Measurements from ENCODE around the gene MCRS1. TPM values are rescaled to one million over a fixed set of nuclear protein-coding genes. Genes with fewer than 3 reads are reported as not detected.
A peak's percentile ranks its signal among the peaks of the same experiment; 100 is the strongest.
"Not testable (repeated sequence)": the region's sequence is repeated elsewhere in the genome, so short reads cannot be mapped to it uniquely, and the experiment has no call there.

MCRS1 gene
- total RNA-seq, 8 experiments from 2014 or later: 30.4 to 72.3 (median 47.0) TPM

DNA sequence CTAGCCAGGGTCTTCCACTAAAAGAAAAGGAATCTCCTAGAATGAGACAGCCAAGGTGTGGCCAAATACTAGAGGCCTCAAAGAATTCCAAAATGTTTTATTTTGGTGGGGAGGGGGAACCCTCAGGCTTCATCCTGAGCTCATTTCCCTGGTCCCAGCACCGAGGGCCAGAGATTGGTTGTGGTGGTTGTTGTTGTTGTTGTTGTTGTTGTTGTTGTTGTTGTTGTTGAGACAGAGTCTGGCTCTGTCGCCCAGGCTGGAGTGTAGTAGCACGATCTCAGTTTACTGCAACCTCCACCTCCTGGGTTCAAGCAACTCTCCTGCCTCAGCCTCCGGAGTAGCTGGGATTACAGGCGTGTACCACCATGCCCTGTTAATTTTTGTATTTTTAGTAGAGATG is 33.8 kb downstream of the MCRS1 start:
- 67 to 100% (median 93%) methylated on average over 1 to 3 of the region's 5 CpGs; no CpG with 5 or more reads in 6 of the 10 experiments for WGBS, 10 experiments
- H3K27ac ChIP-seq; ATAC-seq (replicated peaks in 6 of 8); H3K4me3 ChIP-seq; H3K4me1 ChIP-seq (replicated peaks in 1 of 2): not testable (repeated sequence)
- in situ Hi-C loops (cut with MboI; ENCODE audit: low pct_unique_long_range_greater_than_20kb in 2 of 9, low sequenced_read_pairs in 9 of 9, unreplicated experiment in 9 of 9): loop anchor here in 2 of 9 experiments (25.0 kb wide), 1 partner anchor 172 kb away; the partner anchor contains the start of gene SPATS2 (in 2 of the 2)

DNA sequence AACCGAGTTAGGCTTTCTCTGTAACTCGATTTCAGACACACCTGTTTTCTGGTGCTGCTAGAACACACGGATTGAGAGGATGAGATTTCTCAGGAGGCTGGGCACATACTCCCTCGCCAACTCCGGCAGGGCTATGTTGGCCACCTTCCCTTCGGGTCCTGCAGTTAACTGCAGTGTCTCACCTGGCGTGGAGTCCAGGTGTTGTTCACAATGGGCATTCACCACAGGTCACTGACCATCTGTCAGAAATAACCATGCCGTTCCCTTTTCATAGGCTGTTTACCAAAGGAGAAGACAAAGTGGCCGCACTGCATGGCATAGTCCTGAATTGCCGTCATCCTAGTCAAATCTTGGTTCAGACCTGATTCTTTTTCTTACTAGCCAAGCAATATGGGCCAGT is 34.6 kb downstream of the MCRS1 start:
- in situ Hi-C loops (cut with MboI; ENCODE audit: low pct_unique_long_range_greater_than_20kb in 2 of 9, low sequenced_read_pairs in 9 of 9, unreplicated experiment in 9 of 9): loop anchor here in 2 of 9 experiments (25.0 kb wide), 1 partner anchor 171 kb away; the partner anchor contains the start of gene SPATS2 (in 2 of the 2)
- Histone ChIP-seq H3K4me1 (replicated peaks in 1 of 2) (peaks cover 4 to 5% of the 10 kb centered on the region in 2 donors), H3K27ac (no peak overlapping the region), H3K4me3 (no peak overlapping the region)
- 53 to 96% (median 77%) methylated on average over 2 to 8 of the region's 10 CpGs; no CpG with 5 or more reads in 2 of the 10 experiments for WGBS, 10 experiments
- no peak for ATAC-seq (replicated peaks in 6 of 8)

DNA sequence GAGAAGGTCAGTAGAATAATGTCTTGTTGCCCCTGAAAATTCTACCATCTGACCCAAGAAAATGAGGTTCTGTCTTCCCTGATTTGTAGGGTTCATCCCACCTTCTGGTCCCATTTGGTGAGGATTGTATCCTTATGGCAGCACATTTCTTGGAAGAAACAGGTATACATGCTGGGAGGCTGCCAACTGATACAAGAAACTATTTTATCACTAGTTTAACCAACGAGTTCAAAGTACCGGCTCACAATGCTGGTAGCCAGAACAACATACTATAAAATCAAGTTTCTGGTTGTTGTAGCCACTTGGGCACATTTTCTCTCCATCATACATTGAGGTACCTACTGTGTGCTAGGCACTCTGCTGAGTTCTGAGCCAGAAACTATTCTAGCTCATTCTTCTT is 36.2 kb downstream of the MCRS1 start:
- H3K4me1 ChIP-seq (replicated peaks in 1 of 2): no peaks in the 10 kb centered on the region
- ATAC-seq (replicated peaks in 6 of 8): no peak
- in situ Hi-C loops (cut with MboI; ENCODE audit: low pct_unique_long_range_greater_than_20kb in 2 of 9, low sequenced_read_pairs in 9 of 9, unreplicated experiment in 9 of 9): loop anchor here in 2 of 9 experiments (25.0 kb wide), 1 partner anchor 169 kb away; the partner anchor contains the start of gene SPATS2 (in 2 of the 2)
- H3K27ac ChIP-seq: no peak overlapping the region
- no peak overlapping the region for H3K4me3 ChIP-seq
- 60 to 87% (median 76%) methylated on average over 1 to 2 of the region's 2 CpGs; no CpG with 5 or more reads in 1 of the 10 experiments for WGBS, 10 experiments

DNA sequence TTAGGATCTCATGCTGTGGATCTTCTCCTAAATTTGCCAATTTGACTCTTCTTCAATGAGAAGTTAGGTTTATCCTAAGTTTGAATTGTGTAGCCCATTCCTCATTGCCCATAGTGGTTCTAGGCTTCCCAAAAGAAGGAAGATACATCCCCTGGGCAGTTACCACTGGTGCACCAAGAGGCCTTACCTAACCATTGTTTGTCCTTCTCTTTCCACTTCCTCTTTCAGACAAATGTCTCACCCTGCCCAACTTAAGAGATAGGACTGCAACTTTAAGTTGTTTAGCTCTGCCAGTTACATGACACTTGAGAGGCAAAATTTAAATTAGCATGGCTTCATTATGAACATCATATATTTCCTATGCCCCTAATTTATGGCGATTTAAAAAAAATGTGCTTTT is 38.5 kb downstream of the MCRS1 start:
- ATAC-seq (replicated peaks in 6 of 8): no peak
- no peak overlapping the region for H3K4me3 ChIP-seq
- H3K4me1 ChIP-seq (replicated peaks in 1 of 2): no peaks in the 10 kb centered on the region
- WGBS, 10 experiments: 40 to 100% (median 86%) methylated on average over 1 of the region's 1 CpG; no CpG with 5 or more reads in 5 of the 10 experiments
- H3K27ac ChIP-seq: no peak overlapping the region
- in situ Hi-C loops (cut with MboI; ENCODE audit: low pct_unique_long_range_greater_than_20kb in 2 of 9, low sequenced_read_pairs in 9 of 9, unreplicated experiment in 9 of 9): loop anchor here in 2 of 9 experiments (25.0 kb wide), 1 partner anchor 167 kb away; the partner anchor contains the start of gene SPATS2 (in 2 of the 2)

DNA sequence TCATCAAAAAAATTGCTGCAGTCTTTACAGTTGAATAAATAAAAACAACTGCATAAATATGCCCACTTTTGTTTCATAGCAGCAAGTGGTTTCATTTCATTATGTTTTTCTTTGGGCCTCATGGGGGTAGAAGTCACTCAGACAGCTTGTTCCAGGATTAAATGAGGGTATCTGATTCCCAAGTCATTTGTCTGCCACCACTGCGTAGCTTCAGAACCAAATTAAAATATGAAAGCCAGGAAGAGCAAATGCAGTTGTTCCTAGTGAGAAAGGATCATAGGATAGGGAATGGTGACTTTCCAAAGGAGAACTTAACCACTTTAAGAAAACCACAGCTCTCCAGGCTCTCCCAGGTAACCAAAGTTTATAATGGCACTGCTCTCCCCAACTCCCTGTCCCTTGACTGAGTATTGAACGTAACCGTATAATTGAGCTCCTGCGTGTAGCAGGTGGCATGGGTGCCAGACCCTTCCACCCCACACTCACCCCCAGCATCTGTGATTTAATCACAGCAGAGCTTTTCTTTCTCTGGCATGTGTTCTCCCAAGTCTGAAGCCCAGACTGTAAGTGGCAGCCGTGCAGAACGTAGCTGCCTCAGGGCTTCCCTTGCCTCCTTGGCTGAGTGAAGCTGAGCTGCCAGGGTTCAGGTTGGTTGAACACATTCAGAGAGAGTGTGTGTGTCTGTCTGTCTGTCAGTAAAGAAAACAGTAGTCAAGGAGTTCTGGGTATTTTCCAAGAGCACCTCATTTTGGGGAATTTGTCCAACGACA is 40.4 kb downstream of the MCRS1 start:
- H3K4me3 ChIP-seq: no peak overlapping the region
- 20 to 100% (median 84%) methylated on average over 1 to 5 of the region's 7 CpGs; no CpG with 5 or more reads in 2 of the 10 experiments for WGBS, 10 experiments
- H3K27ac ChIP-seq: no peak overlapping the region
- no peak for ATAC-seq (replicated peaks in 6 of 8)
- in situ Hi-C loops (cut with MboI; ENCODE audit: low pct_unique_long_range_greater_than_20kb in 2 of 9, low sequenced_read_pairs in 9 of 9, unreplicated experiment in 9 of 9): loop anchor here in 2 of 9 experiments (25.0 kb wide), 1 partner anchor 165 kb away; the partner anchor contains the start of gene SPATS2 (in 2 of the 2)
- H3K4me1 ChIP-seq (replicated peaks in 1 of 2): no peaks in the 10 kb centered on the region

DNA sequence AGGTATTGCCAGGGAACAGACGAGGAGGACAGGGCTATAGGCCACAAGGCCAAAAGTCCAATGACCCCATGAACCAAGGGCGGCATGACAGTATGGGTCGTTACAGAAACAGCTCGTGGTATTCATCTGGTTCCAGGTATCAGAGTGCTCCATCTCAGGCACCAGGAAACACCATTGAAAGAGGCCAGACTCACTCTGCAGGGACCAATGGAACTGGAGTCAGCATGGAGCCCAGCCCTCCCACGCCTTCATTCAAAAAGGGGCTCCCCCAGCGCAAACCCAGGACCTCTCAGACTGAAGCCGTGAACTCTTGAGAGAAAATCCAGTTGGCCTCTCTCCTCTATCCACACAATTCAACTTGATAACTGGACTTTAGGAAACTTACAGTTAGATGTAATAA is 42.0 kb downstream of the MCRS1 start:
- no peak overlapping the region for H3K4me3 ChIP-seq

DNA sequence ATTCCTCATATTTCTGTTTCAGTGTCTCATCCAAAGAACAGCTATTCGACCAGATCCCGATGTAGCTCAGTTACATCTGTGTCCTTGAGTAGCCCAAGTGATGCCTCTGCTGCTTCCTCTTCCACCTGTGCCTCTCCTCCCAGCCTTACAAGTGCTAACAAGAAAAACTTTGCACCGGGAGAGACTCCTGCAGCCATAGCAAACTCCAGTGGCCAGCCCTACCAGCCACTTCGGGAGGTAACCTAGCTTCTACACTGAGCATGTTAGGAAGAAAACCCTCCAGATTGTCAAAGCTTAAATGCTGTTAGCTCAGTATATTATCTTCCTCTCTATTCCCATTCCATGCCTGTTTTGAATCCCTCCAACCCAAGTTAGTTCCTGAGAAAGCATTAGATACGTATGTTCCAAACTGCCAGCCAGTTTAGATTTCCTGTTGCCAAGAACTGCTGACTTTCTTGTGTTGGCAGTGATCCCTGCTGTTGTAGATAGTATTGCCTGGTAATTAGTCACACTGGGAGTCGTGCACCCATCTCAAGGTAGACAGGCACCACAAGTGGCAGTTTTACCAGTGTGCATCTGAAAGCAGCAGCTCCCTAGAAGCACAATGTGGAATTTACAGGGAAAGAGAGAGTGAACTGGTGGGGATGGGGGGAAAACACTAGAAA is 43.1 kb downstream of the MCRS1 start:
- Histone ChIP-seq H3K4me1 (replicated peaks in 1 of 2) (no peaks in the 10 kb centered on the region), H3K27ac (no peak overlapping the region), H3K4me3 (no peak overlapping the region)
- 61 to 100% (median 96%) methylated on average over 1 to 5 of the region's 6 CpGs; no CpG with 5 or more reads in 1 of the 10 experiments for WGBS, 10 experiments
- in situ Hi-C loops (cut with MboI; ENCODE audit: low pct_unique_long_range_greater_than_20kb in 2 of 9, low sequenced_read_pairs in 9 of 9, unreplicated experiment in 9 of 9): loop anchor here in 6 of 9 experiments (25.0 kb wide), 1 partner anchor 162 kb away; the partner anchor contains the start of gene SPATS2 (in 6 of the 6)
- no peak for ATAC-seq (replicated peaks in 6 of 8)

More for the DNA sequence above, 42.0 kb downstream of the MCRS1 start:
- ATAC-seq (replicated peaks in 6 of 8): no peak
- Histone ChIP-seq H3K27ac (no peak overlapping the region), H3K4me1 (replicated peaks in 1 of 2) (no peaks in the 10 kb centered on the region)
- in situ Hi-C loops (cut with MboI; ENCODE audit: low pct_unique_long_range_greater_than_20kb in 2 of 9, low sequenced_read_pairs in 9 of 9, unreplicated experiment in 9 of 9): loop anchor here in 2 of 9 experiments (25.0 kb wide), 1 partner anchor 164 kb away; the partner anchor contains the start of gene SPATS2 (in 2 of the 2)
- 76 to 100% (median 95%) methylated on average over 1 to 6 of the region's 7 CpGs; no CpG with 5 or more reads in 3 of the 10 experiments for WGBS, 10 experiments

DNA sequence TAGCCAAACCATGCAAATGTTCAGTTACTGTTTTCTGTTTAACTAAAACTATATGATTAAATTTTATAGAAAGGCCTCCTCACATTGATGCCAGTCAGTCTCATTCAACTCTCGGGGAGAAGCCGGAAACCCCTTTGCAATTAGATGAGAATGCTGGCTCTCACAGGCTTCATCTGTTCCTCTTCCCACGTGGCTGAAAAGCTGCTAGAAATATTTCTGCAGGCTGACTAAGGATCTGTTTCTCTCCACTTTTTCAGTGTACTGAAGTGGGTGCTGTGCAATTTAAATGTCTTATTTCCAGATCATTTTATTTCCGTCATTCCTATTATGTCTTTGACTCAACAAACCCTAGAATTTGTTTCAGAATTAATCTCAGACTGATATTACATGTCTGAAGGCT is 46.6 kb downstream of the MCRS1 start:
- Histone ChIP-seq H3K4me1 (replicated peaks in 1 of 2) (no peaks in the 10 kb centered on the region), H3K4me3 (no peak overlapping the region), H3K27ac (no peak overlapping the region)
- in situ Hi-C loops (cut with MboI; ENCODE audit: low pct_unique_long_range_greater_than_20kb in 2 of 9, low sequenced_read_pairs in 9 of 9, unreplicated experiment in 9 of 9): loop anchor here in 4 of 9 experiments (25.0 kb wide), 1 partner anchor 159 kb away; the partner anchor contains the start of gene SPATS2 (in 4 of the 4)
- WGBS, 10 experiments: 40 to 100% (median 88%) methylated on average over 1 to 4 of the region's 4 CpGs; no CpG with 5 or more reads in 1 of the 10 experiments
- ATAC-seq (replicated peaks in 6 of 8): no peak

DNA sequence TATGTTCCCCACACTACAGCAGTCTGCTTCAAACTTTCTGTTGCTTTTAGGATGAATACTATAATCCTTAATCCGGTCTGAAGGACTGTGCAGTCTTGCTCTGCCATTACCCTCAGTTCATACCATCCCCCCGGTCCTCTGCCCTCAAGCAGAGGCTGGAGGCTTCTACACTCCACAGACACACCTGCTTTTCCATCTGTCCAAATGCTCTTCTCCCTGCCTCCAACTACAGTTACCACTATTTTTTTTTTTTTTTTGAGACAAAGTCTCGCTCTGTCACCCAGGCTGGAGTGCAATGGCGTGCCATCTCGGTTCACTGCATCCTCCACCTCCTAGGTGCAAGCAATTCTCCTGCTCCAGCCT is 48.4 kb downstream of the MCRS1 start:
- H3K4me3 ChIP-seq: no peak overlapping the region
- in situ Hi-C loops (cut with MboI; ENCODE audit: low pct_unique_long_range_greater_than_20kb in 2 of 9, low sequenced_read_pairs in 9 of 9, unreplicated experiment in 9 of 9): loop anchor here in 5 of 9 experiments (10.0 to 25.0 kb wide), 2 partner anchors 155 to 157 kb away; partner anchors contain the start of gene SPATS2 (in 5 of the 5)
- no peak overlapping the region for H3K27ac ChIP-seq
- no peaks in the 10 kb centered on the region for H3K4me1 ChIP-seq (replicated peaks in 1 of 2)
- ATAC-seq (replicated peaks in 6 of 8): no peak
- WGBS, 10 experiments: 80 to 100% (median 92%) methylated on average over 2 to 5 of the region's 5 CpGs; no CpG with 5 or more reads in 4 of the 10 experiments

DNA sequence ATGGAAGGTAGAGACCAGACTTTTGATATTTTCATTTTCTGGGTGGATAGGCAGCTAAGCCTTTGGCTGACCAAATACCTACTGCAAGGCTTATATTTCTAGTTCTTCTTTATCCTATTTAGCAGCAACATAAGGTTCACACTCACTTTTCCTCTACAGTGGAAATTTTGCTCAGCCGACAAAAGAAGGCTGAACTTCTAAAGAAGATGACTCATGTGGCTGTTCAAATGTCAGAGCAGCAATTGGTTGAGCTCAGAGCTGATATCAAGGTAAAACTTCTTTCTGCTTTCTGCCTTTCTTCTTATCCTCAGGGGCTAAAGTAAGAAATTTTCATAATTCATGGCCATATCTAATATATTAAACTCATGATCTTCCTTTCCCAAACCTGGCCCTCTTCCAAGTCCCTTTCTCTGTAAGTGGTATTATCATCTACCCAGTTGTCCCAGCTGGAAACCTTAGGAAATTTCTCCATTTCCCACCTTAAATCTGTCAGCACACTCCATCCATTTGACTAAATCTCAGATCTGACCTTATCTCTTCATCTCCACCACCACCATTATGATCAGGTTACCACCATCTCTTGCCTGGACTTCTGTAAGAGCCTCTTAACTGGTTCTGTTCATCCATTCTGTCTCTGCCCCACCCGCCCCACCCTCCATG is 48.9 kb downstream of the MCRS1 start:
- H3K4me3 ChIP-seq: no peak overlapping the region
- H3K4me1 ChIP-seq (replicated peaks in 1 of 2): no peaks in the 10 kb centered on the region
- ATAC-seq (replicated peaks in 6 of 8): peak in 3 of 8 experiments; percentile 16 to 71 (median 28)
- WGBS, 10 experiments: 0 to 100% (median 57%) methylated on average over 1 of the region's 2 CpGs; no CpG with 5 or more reads in 2 of the 10 experiments
- in situ Hi-C loops (cut with MboI; ENCODE audit: low pct_unique_long_range_greater_than_20kb in 2 of 9, low sequenced_read_pairs in 9 of 9, unreplicated experiment in 9 of 9): loop anchor here in 5 of 9 experiments (10.0 to 25.0 kb wide), 2 partner anchors 154 to 157 kb away; partner anchors contain the start of gene SPATS2 (in 5 of the 5)
- H3K27ac ChIP-seq: no peak overlapping the region

DNA sequence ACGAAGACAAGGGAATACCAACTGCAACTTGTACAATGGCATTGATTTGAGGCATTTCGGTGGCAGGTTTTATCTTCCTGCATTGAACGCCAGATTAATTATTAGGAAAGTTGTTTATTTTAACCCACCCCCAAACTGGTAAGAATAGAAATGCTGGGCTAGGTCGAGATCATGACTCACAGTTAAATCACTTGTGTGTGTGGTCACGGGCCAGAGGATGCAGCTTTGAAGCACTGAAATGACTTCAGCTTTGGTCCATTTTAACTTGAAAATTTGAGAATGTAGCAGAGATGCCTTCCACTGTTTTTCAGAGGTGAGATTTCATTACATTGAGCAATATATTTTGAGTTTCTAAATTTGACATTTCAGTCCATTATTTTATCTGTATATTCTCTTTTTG is 52.7 kb downstream of the MCRS1 start:
- Histone ChIP-seq H3K4me3 (no peak overlapping the region), H3K27ac (no peak overlapping the region), H3K4me1 (replicated peaks in 1 of 2) (no peaks in the 10 kb centered on the region)
- WGBS, 10 experiments: 37 to 90% (median 75%) methylated on average over 1 to 5 of the region's 5 CpGs; no CpG with 5 or more reads in 2 of the 10 experiments
- peak in 3 of 8 experiments; percentile 43 to 51 (median 48) for ATAC-seq (replicated peaks in 6 of 8)
- in situ Hi-C loops (cut with MboI; ENCODE audit: low pct_unique_long_range_greater_than_20kb in 2 of 9, low sequenced_read_pairs in 9 of 9, unreplicated experiment in 9 of 9): loop anchor here in 5 of 9 experiments (10.0 to 25.0 kb wide), 2 partner anchors 150 to 153 kb away; partner anchors contain the start of gene SPATS2 (in 5 of the 5)

DNA sequence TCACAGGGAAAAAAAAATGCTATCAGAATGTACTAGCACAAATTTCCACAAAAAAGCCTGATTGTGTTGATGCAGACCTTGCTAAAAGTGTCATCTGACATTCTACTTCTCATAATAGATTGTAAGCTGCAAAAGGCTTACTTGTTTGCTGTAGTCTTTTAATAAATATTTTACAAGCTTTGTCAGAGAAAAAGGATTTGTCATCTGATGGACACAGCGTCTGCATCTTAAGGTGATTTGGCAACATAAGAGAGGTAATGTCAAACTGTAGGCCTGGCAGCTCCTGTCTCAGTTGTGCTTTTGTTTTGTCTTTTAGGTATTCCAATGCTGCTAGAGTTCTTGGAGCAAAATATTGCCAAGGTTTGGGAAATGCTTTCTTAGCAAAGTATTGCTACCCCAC is 55.4 kb downstream of the MCRS1 start:
- Histone ChIP-seq H3K27ac (no peak overlapping the region), H3K4me3 (no peak overlapping the region), H3K4me1 (replicated peaks in 1 of 2) (no peaks in the 10 kb centered on the region)
- no peak for ATAC-seq (replicated peaks in 6 of 8)
- WGBS, 10 experiments: 25 to 83% (median 61%) methylated on average over 1 of the region's 1 CpG; no CpG with 5 or more reads in 6 of the 10 experiments
- in situ Hi-C loops (cut with MboI; ENCODE audit: low pct_unique_long_range_greater_than_20kb in 2 of 9, low sequenced_read_pairs in 9 of 9, unreplicated experiment in 9 of 9): loop anchor here in 5 of 9 experiments (10.0 to 25.0 kb wide), 2 partner anchors 148 to 150 kb away; partner anchors contain the start of gene SPATS2 (in 5 of the 5)

Measured in motor neuron (in vitro differentiated cells).